ENCODE results near the gene AIFM2. TPM values are rescaled to one million over a fixed set of nuclear protein-coding genes. Genes with fewer than 3 reads are reported as not detected.

The AIFM2 gene
- total and polyA plus RNA-seq, 9 of the 15 experiments (the other 6 are each of a cell fraction or from before 2014, with no cell fraction given): 2.7 to 14.1 (median 9.2) TPM

DNA sequence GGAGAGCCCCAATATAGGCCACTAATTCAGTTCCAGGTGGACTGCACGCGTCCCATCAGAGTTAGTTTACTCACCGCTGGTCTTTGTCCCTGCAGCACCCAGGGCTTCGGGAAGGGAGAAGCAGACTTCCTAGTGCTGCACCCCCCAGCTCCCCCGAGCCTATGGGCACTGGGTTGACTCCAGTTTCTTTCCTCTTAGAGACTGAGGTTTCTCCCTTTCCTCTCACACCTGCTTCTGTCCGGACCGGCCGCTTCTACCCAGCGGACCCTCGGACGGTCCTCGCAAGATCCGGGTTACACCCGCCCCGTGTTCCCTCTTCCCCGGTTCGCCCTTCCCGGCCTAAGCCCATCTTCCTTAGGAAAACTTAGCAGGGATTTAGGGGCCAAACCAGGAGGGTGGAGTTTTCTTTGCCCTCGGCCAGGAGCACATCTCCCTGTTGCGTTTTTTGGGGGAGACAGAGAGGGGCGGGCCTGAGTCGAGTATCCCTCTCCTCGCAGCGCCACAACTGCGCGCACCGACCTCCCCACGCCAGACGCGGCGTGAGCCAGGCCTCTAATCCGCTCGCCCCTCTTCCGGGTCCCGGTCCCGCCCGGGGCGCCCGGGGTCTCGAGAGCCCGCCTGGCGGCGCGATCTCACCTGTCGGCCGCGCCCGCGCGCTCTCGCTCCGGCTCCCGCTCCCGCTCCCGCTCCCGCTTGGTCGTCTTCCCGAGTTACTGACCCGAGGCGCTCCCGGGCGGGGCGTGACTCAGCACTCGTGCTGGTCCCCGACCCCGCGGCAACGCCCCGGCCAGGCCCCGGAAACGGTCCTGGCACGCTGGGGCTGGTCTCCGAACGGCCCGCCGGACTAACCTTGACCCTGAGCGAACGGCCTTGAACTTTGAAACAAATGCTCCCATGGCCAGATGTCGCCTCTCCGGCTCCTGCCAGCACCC, at the start of gene AIFM2 (continued):
- TF ChIP-seq SAFB (IDR thresholded peaks at IDR 0.05; ENCODE audit: borderline replicate concordance, low read depth, low read length): peak; percentile 79
- no peak for TF ChIP-seq ZNF707 (CRISPR knock-in tag; conservative IDR thresholded peaks at IDR 0.05)
- no peak; the same call in 1 of the 2 replicates for TF ChIP-seq NCOA1 (IDR thresholded peaks at IDR 0.05; ENCODE audit: low read depth)
- TF ChIP-seq, protein P1, sequence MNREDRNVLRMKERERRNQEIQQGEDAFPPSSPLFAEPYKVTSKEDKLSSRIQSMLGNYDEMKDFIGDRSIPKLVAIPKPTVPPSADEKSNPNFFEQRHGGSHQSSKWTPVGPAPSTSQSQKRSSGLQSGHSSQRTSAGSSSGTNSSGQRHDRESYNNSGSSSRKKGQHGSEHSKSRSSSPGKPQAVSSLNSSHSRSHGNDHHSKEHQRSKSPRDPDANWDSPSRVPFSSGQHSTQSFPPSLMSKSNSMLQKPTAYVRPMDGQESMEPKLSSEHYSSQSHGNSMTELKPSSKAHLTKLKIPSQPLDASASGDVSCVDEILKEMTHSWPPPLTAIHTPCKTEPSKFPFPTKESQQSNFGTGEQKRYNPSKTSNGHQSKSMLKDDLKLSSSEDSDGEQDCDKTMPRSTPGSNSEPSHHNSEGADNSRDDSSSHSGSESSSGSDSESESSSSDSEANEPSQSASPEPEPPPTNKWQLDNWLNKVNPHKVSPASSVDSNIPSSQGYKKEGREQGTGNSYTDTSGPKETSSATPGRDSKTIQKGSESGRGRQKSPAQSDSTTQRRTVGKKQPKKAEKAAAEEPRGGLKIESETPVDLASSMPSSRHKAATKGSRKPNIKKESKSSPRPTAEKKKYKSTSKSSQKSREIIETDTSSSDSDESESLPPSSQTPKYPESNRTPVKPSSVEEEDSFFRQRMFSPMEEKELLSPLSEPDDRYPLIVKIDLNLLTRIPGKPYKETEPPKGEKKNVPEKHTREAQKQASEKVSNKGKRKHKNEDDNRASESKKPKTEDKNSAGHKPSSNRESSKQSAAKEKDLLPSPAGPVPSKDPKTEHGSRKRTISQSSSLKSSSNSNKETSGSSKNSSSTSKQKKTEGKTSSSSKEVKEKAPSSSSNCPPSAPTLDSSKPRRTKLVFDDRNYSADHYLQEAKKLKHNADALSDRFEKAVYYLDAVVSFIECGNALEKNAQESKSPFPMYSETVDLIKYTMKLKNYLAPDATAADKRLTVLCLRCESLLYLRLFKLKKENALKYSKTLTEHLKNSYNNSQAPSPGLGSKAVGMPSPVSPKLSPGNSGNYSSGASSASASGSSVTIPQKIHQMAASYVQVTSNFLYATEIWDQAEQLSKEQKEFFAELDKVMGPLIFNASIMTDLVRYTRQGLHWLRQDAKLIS (CRISPR knock-in tag; IDR thresholded peaks at IDR 0.05): 0 out of 2 replicates have a peak, but pooled peaks have one; percentile 28
- peak; percentile 81 for TF ChIP-seq ETV5 (CRISPR knock-in tag; IDR thresholded peaks at IDR 0.05; ENCODE audit: low read depth)
- TF ChIP-seq, protein P2, sequence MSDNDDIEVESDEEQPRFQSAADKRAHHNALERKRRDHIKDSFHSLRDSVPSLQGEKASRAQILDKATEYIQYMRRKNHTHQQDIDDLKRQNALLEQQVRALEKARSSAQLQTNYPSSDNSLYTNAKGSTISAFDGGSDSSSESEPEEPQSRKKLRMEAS (CRISPR knock-in tag; IDR thresholded peaks at IDR 0.05): peak; percentile 16; the same call in 1 of the 2 replicates
- TF ChIP-seq ZNF174 (CRISPR knock-in tag; IDR thresholded peaks at IDR 0.05): no peak
- TF ChIP-seq L3MBTL2 (IDR thresholded peaks at IDR 0.05): peak; percentile 83
- TF ChIP-seq ATF1 (CRISPR knock-in tag; IDR thresholded peaks at IDR 0.05): no peak
- peak; percentile 15; the same call in 1 of the 2 replicates for TF ChIP-seq ATF1 (tag; IDR thresholded peaks at IDR 0.05)
- TF ChIP-seq CREM (IDR thresholded peaks at IDR 0.05; ENCODE audit: low read depth): no peak
- TF ChIP-seq BRF1 (IDR thresholded peaks at IDR 0.05; ENCODE audit: borderline replicate concordance, extremely low read depth, insufficient read length): no peak
- no peak for TF ChIP-seq ZNF212 (CRISPR knock-in tag; IDR thresholded peaks at IDR 0.05)
- no peak for TF ChIP-seq TARDBP (IDR thresholded peaks at IDR 0.05)
- TF ChIP-seq SPI1 (IDR thresholded peaks at IDR 0.05; ENCODE audit: borderline replicate concordance, low read depth, low read length): no peak
- 0 out of 4 replicates have a peak, but pooled peaks of 1 of the 2 experiments have one; percentile 42 for TF ChIP-seq HDAC1 (IDR thresholded peaks at IDR 0.05)
- TF ChIP-seq KAT7 (CRISPR knock-in tag; IDR thresholded peaks at IDR 0.05; ENCODE audit: borderline replicate concordance): peak; percentile 82; the same call in 1 of the 2 replicates
- TF ChIP-seq, protein P3, sequence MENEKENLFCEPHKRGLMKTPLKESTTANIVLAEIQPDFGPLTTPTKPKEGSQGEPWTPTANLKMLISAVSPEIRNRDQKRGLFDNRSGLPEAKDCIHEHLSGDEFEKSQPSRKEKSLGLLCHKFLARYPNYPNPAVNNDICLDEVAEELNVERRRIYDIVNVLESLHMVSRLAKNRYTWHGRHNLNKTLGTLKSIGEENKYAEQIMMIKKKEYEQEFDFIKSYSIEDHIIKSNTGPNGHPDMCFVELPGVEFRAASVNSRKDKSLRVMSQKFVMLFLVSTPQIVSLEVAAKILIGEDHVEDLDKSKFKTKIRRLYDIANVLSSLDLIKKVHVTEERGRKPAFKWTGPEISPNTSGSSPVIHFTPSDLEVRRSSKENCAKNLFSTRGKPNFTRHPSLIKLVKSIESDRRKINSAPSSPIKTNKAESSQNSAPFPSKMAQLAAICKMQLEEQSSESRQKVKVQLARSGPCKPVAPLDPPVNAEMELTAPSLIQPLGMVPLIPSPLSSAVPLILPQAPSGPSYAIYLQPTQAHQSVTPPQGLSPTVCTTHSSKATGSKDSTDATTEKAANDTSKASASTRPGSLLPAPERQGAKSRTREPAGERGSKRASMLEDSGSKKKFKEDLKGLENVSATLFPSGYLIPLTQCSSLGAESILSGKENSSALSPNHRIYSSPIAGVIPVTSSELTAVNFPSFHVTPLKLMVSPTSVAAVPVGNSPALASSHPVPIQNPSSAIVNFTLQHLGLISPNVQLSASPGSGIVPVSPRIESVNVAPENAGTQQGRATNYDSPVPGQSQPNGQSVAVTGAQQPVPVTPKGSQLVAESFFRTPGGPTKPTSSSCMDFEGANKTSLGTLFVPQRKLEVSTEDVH (IDR thresholded peaks at IDR 0.05; ENCODE audit: low read depth, partially characterized antibody): peak; percentile 25
- peak; percentile 77 for TF ChIP-seq MTA3 (IDR thresholded peaks at IDR 0.05; ENCODE audit: borderline replicate concordance)
